Natural killer cell (primary cell): Measurements from ENCODE around the gene MUC16. TPM values are rescaled to one million over a fixed set of nuclear protein-coding genes. Genes with fewer than 3 reads are reported as not detected.

Source experiments
- ATAC-seq, 3 donors: fragments of 150-1000 bp in 2 of 3; fragments of 200-7000 bp in 1 of 3; cut with Tn5 transposase; 1 replicate in 1 of 3; 2 replicates in 2 of 3; pipeline ENCODE4 v1.10.0; 2021; ENCODE audit warnings: mild to moderate bottlenecking in 2 of 3, moderate library complexity in 2 of 3
- DNase-seq, 2 donors: peaks; one replicate each; pipeline versions ENCODE4 v3.0.0 to v3.0.0-alpha.2; 2013 to 2021; ENCODE audit warnings: mixed read lengths in 1 of 2
- H3K27ac ChIP-seq: one replicate; pipeline ENCODE4 v1.5.1; 2013; ENCODE audit warnings: mild to moderate bottlenecking, low read length
- H3K27me3 ChIP-seq: one replicate; pipeline ENCODE4 v1.6.1; 2013; ENCODE audit warnings: low read length; ENCODE audit not compliant: control insufficient read depth, insufficient read depth
- H3K36me3 ChIP-seq: one replicate; pipeline ENCODE4 v1.6.1; 2013; ENCODE audit warnings: low read length; ENCODE audit not compliant: control insufficient read depth, insufficient read depth
- H3K4me1 ChIP-seq: one replicate; pipeline ENCODE4 v1.6.1; 2013; ENCODE audit warnings: low read length; ENCODE audit not compliant: control insufficient read depth, insufficient read depth
- H3K4me3 ChIP-seq: one replicate; pipeline ENCODE4 v1.5.1; 2013; ENCODE audit warnings: low read length
- H3K9me3 ChIP-seq: one replicate; pipeline ENCODE4 v1.6.1; 2013; ENCODE audit warnings: low read length; ENCODE audit not compliant: control insufficient read depth, insufficient read depth
- H3K27ac Mint-ChIP-seq, 2 donors: one replicate each; pipeline ENCODE4 v1.8.0; 2022; ENCODE audit warnings: mild to moderate bottlenecking in 2 of 2, mixed read lengths in 2 of 2, moderate library complexity in 1 of 2
- H3K27me3 Mint-ChIP-seq, 2 donors: one replicate each; pipeline ENCODE4 v1.8.0; 2022; ENCODE audit warnings: low read depth in 2 of 2, mixed read lengths in 2 of 2
- H3K36me3 Mint-ChIP-seq: one replicate; pipeline ENCODE4 v1.8.0; 2022; ENCODE audit warnings: mixed read lengths
- H3K4me1 Mint-ChIP-seq, 2 donors: one replicate each; pipeline ENCODE4 v1.8.0; 2022; ENCODE audit warnings: mixed read lengths in 2 of 2
- H3K4me3 Mint-ChIP-seq: one replicate; pipeline ENCODE4 v1.8.0; 2022; ENCODE audit warnings: mild to moderate bottlenecking, moderate library complexity, mixed read lengths
- H3K9me3 Mint-ChIP-seq, 2 donors: one replicate each; pipeline ENCODE4 v1.8.0; 2022; ENCODE audit warnings: mixed read lengths in 2 of 2
- CTCF ChIP-seq: fragments of 200-600 bp; IDR thresholded peaks from one replicate; pipeline ENCODE4 v1.8.0; 2022; ENCODE audit warnings: antibody characterized with exemption
- WGBS: methylation state at CpG from one replicate; pipeline ENCODE4 v1.1.7; 2013; ENCODE audit warnings: missing lambda C conversion rate; ENCODE audit not compliant: insufficient coverage; 5-methylcytosine and 5-hydroxymethylcytosine counted together
- intact Hi-C: fragments of 100-400 bp; cut with micrococcal nuclease; formaldehyde crosslinking; loops from one replicate; pipeline ENCODE4 v1.14.2; 2022
- total RNA-seq, 4 donors: library from RNA; stranded (reverse); fragments of 120-200 nt in 1 of 4; gene quantifications; one replicate each; pipeline versions ENCODE4 v1.2.3 to v1.2.4, GENCODE V29; 2013 to 2022

MUC16 gene
- total RNA-seq, 3 donors from 2014 or later (not counting 1 experiment from before 2014, with no cell fraction given): under 0.01 TPM; not detected in 2

GRCh38 chr19:9046694-9047093, 36.5 kb upstream of the MUC16 start:
- intact Hi-C loops: no loop called here
- Histone ChIP-seq H3K36me3 (no peaks in the 10 kb centered on the region), H3K27ac (no peak overlapping the region), H3K4me1 (no peaks in the 10 kb centered on the region), H3K9me3 (no peaks in the 10 kb centered on the region), H3K4me3 (no peak overlapping the region), H3K27me3 (no peaks in the 10 kb centered on the region)
- ATAC-seq: no peak
- Mint-ChIP-seq H3K27me3 (peaks cover 4 to 14% of the 10 kb centered on the region in 2 donors), H3K9me3 (no peaks in the 10 kb centered on the region), H3K27ac (no peak overlapping the region), H3K36me3 (no peaks in the 10 kb centered on the region), H3K4me3 (no peak overlapping the region), H3K4me1 (no peaks in the 10 kb centered on the region)
- WGBS: 59% methylated on average over 4 of the region's 4 CpGs
- no peak for TF ChIP-seq CTCF
- DNase-seq: no peak

GRCh38 chr19:9044449-9044848, 34.2 kb upstream of the MUC16 start:
- H3K4me1 Mint-ChIP-seq: no peaks in the 10 kb centered on the region
- no peaks in the 10 kb centered on the region for H3K36me3 Mint-ChIP-seq
- ATAC-seq: no peak

GRCh38 chr19:9043524-9043923, 33.3 kb upstream of the MUC16 start:
- TF ChIP-seq CTCF: no peak
- no peak overlapping the region for H3K4me3 Mint-ChIP-seq
- Histone ChIP-seq H3K36me3 (no peaks in the 10 kb centered on the region), H3K27ac (no peak overlapping the region), H3K4me1 (no peaks in the 10 kb centered on the region), H3K9me3 (no peaks in the 10 kb centered on the region), H3K4me3 (no peak overlapping the region), H3K27me3 (no peaks in the 10 kb centered on the region)
- peaks cover 4 to 14% of the 10 kb centered on the region in 2 donors for H3K27me3 Mint-ChIP-seq
- intact Hi-C loops: no loop called here
- 91% methylated on average over 5 of the region's 5 CpGs for WGBS
- H3K9me3 Mint-ChIP-seq: no peaks in the 10 kb centered on the region
- ATAC-seq (no peak), DNase-seq (no peak)
- no peaks in the 10 kb centered on the region for H3K36me3 Mint-ChIP-seq
- no peaks in the 10 kb centered on the region for H3K4me1 Mint-ChIP-seq
- H3K27ac Mint-ChIP-seq: no peak overlapping the region

More at GRCh38 chr19:9044449-9044848, 34.2 kb upstream of the MUC16 start:
- WGBS: 80% methylated on average over 2 of the region's 3 CpGs
- Histone ChIP-seq H3K4me3 (no peak overlapping the region), H3K27me3 (no peaks in the 10 kb centered on the region), H3K27ac (no peak overlapping the region), H3K36me3 (no peaks in the 10 kb centered on the region), H3K4me1 (no peaks in the 10 kb centered on the region), H3K9me3 (no peaks in the 10 kb centered on the region)
- DNase-seq: no peak
- no peaks in the 10 kb centered on the region for H3K9me3 Mint-ChIP-seq
- intact Hi-C loops: no loop called here
- TF ChIP-seq CTCF: no peak
- H3K27me3 Mint-ChIP-seq: peaks cover 4 to 14% of the 10 kb centered on the region in 2 donors
- no peak overlapping the region for H3K4me3 Mint-ChIP-seq
- no peak overlapping the region for H3K27ac Mint-ChIP-seq

GRCh38 chr19:9041023-9041422, 30.8 kb upstream of the MUC16 start:
- 85% methylated on average over 8 of the region's 8 CpGs for WGBS
- intact Hi-C loops: no loop called here
- Histone ChIP-seq H3K36me3 (no peaks in the 10 kb centered on the region), H3K4me3 (no peak overlapping the region), H3K4me1 (no peaks in the 10 kb centered on the region), H3K27ac (no peak overlapping the region), H3K27me3 (no peaks in the 10 kb centered on the region), H3K9me3 (no peaks in the 10 kb centered on the region)
- TF ChIP-seq CTCF: no peak
- Mint-ChIP-seq H3K4me1 (no peaks in the 10 kb centered on the region), H3K27me3 (peaks cover 8 to 9% of the 10 kb centered on the region in 2 donors), H3K27ac (no peak overlapping the region), H3K36me3 (no peaks in the 10 kb centered on the region), H3K9me3 (no peaks in the 10 kb centered on the region), H3K4me3 (no peak overlapping the region)
- DNase-seq (no peak), ATAC-seq (no peak)
